Measurements from ENCODE around the gene BAK1. TPM values are rescaled to one million over a fixed set of nuclear protein-coding genes. Genes with fewer than 3 reads are reported as not detected.
"Not testable (repeated sequence)": the region's sequence is repeated elsewhere in the genome, so short reads cannot be mapped to it uniquely, and the experiment has no call there.

The BAK1 gene
- polyA plus RNA-seq, 1 donor from 2014 or later: 15.4 TPM

GRCh38 chr6:33540768-33541167 is 39.3 kb downstream of the BAK1 start:
- H3K9me3 ChIP-seq (ENCODE audit: low read length): no peaks in the 10 kb centered on the region
- no peaks in the 10 kb centered on the region for H4K20me1 ChIP-seq (ENCODE audit: insufficient read depth)
- H2AFZ ChIP-seq (ENCODE audit: low read depth, low read length): no peak overlapping the region
- H3K79me2 ChIP-seq (replicated peaks; ENCODE audit: insufficient read depth, low read length): no peaks in the 10 kb centered on the region
- no peak overlapping the region for H3K4me3 ChIP-seq (ENCODE audit: low read length)
- H3K36me3 ChIP-seq (ENCODE audit: insufficient read depth, low read length): no peaks in the 10 kb centered on the region
- H3K27me3 ChIP-seq (ENCODE audit: insufficient read depth, low read depth, low read length): no peaks in the 10 kb centered on the region
- TF ChIP-seq CTCF (IDR thresholded peaks at IDR 0.05; ENCODE audit: poor library complexity, severe bottlenecking) (no peak), SMC3 (conservative IDR thresholded peaks at IDR 0.05; ENCODE audit: poor library complexity) (no peak), RAD21 (conservative IDR thresholded peaks at IDR 0.05) (no peak), EZH2 (IDR thresholded peaks at IDR 0.05; ENCODE audit: borderline replicate concordance, insufficient read depth, low read length, poor library complexity, severe bottlenecking) (no peak), MXI1 (conservative IDR thresholded peaks at IDR 0.05; ENCODE audit: poor library complexity, severe bottlenecking) (no peak), POLR2AphosphoS5 (IDR thresholded peaks at IDR 0.05) (no peak), TAF1 (IDR thresholded peaks at IDR 0.05; ENCODE audit: low read depth) (no peak), EP300 (conservative IDR thresholded peaks at IDR 0.05; ENCODE audit: poor library complexity, severe bottlenecking) (no peak), REST (IDR thresholded peaks at IDR 0.05; ENCODE audit: borderline replicate concordance) (no peak)
- H3K27ac ChIP-seq (ENCODE audit: low read length): no peak overlapping the region
- H3K4me2 ChIP-seq (ENCODE audit: low read length): no peak overlapping the region
- H3K9ac ChIP-seq (ENCODE audit: low read length): no peak overlapping the region
- H3K9me2 ChIP-seq (ENCODE audit: insufficient read depth, low read length): no peaks in the 10 kb centered on the region
- H3F3A ChIP-seq (ENCODE audit: insufficient read depth, low read length, poor library complexity, severe bottlenecking): no peaks in the 10 kb centered on the region

GRCh38 chr6:33534702-33535101 is 45.4 kb downstream of the BAK1 start:
- no peak overlapping the region for H3K4me2 ChIP-seq (ENCODE audit: low read length)
- no peak overlapping the region for H3K9ac ChIP-seq (ENCODE audit: low read length)
- H3K4me3 ChIP-seq (ENCODE audit: low read length): no peak overlapping the region
- TF ChIP-seq SMC3 (conservative IDR thresholded peaks at IDR 0.05; ENCODE audit: poor library complexity): no peak
- TF ChIP-seq EZH2 (IDR thresholded peaks at IDR 0.05; ENCODE audit: borderline replicate concordance, insufficient read depth, low read length, poor library complexity, severe bottlenecking): no peak
- no peak for TF ChIP-seq RAD21 (conservative IDR thresholded peaks at IDR 0.05)
- TF ChIP-seq MXI1 (conservative IDR thresholded peaks at IDR 0.05; ENCODE audit: poor library complexity, severe bottlenecking): no peak
- no peak for TF ChIP-seq REST (IDR thresholded peaks at IDR 0.05; ENCODE audit: borderline replicate concordance)
- TF ChIP-seq CTCF (IDR thresholded peaks at IDR 0.05; ENCODE audit: poor library complexity, severe bottlenecking): no peak
- no peak for TF ChIP-seq POLR2AphosphoS5 (IDR thresholded peaks at IDR 0.05)
- no peak for TF ChIP-seq EP300 (conservative IDR thresholded peaks at IDR 0.05; ENCODE audit: poor library complexity, severe bottlenecking)
- TF ChIP-seq TAF1 (IDR thresholded peaks at IDR 0.05; ENCODE audit: low read depth): no peak
- H3K27ac ChIP-seq (ENCODE audit: low read length): no peak overlapping the region
- H3K27me3 ChIP-seq (ENCODE audit: insufficient read depth, low read depth, low read length): no peaks in the 10 kb centered on the region
- H3K9me2 ChIP-seq (ENCODE audit: insufficient read depth, low read length): no peaks in the 10 kb centered on the region
- no peaks in the 10 kb centered on the region for H4K20me1 ChIP-seq (ENCODE audit: insufficient read depth)
- no peaks in the 10 kb centered on the region for H3K9me3 ChIP-seq (ENCODE audit: low read length)
- no peaks in the 10 kb centered on the region for H3K79me2 ChIP-seq (replicated peaks; ENCODE audit: insufficient read depth, low read length)
- H2AFZ ChIP-seq (ENCODE audit: low read depth, low read length): no peak overlapping the region
- H3F3A ChIP-seq (ENCODE audit: insufficient read depth, low read length, poor library complexity, severe bottlenecking): no peaks in the 10 kb centered on the region
- H3K36me3 ChIP-seq (ENCODE audit: insufficient read depth, low read length): no peaks in the 10 kb centered on the region

GRCh38 chr6:33533163-33533869 is 46.8 kb downstream of the BAK1 start:
- H3K9me3 ChIP-seq (ENCODE audit: low read length); H3K9ac ChIP-seq (ENCODE audit: low read length); H3K79me2 ChIP-seq (replicated peaks; ENCODE audit: insufficient read depth, low read length); H3K9me2 ChIP-seq (ENCODE audit: insufficient read depth, low read length); H2AFZ ChIP-seq (ENCODE audit: low read depth, low read length); H4K20me1 ChIP-seq (ENCODE audit: insufficient read depth); H3K36me3 ChIP-seq (ENCODE audit: insufficient read depth, low read length); H3K4me3 ChIP-seq (ENCODE audit: low read length); H3K4me2 ChIP-seq (ENCODE audit: low read length); H3F3A ChIP-seq (ENCODE audit: insufficient read depth, low read length, poor library complexity, severe bottlenecking); H3K27me3 ChIP-seq (ENCODE audit: insufficient read depth, low read depth, low read length); H3K27ac ChIP-seq (ENCODE audit: low read length): not testable (repeated sequence)

Data from neural cell (in vitro differentiated cells).